GM19193 (cell line): Measurements from ENCODE around the gene TBX6.

Experiments
- POLR2A ChIP-seq: IDR thresholded peaks from 4 replicates; pipeline ENCODE4 v1.6.1; 2011; ENCODE audit not compliant: insufficient read depth, insufficient read length; ENCODE audit errors: extremely low read depth

Gene TBX6

DNA sequence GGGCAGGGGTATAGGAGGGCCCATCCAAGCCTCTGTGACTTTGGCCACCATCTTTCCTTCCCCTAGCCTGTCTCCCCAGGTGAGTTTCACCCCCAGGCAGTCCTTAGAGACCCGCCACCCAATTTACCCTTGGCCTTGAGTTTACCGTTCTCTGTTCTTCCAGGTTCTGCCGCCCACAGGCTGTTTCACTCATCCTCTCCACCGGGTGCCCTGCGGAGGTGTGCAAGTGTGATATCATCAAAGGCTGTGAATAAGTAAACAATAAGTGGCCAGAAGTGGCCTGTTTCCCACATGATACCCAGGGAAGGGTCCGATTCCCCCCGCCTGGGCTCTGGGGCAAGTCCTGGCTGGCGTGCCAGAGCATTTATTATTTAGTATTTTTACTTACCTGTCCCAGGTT lies 45.5 kb downstream of the TBX6 start:
- TF ChIP-seq POLR2A: no peak

DNA sequence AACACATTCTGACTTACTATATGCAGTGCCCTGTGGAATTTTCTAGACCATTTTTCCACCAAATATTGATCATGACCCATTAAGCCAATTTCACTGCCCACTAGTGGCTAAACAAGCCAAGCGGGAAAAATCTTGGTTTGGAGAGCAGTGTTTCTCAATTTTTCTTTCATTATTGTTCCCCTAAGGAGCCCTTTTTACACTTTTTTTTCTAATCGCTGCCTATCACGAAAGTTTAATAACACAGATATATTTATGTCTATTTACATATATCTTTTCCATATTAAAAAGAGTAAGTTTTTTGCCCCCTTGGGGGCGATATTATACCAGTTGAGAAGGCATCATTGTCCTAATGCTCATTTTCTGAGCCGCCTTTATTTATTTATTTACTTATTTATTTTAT lies 49.9 kb downstream of the TBX6 start:
- TF ChIP-seq POLR2A: no peak

DNA sequence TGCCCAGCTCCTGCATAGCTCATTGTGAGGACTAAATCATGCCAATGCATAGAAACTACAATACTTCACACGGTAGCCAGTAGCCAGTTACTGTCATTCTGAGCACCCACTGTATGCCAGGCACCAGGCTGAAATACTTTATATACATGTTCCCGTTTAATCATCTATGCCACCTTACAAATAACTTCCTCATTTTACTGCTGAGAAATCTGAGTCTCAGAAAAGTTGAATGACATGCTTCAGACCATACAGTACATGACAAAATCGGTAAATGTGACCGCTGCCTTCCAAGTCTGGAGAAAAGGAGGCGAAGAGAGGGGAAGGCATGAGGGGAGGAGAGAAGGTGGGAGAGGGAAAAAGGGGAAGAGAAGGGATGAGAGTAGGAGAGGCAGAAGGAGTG lies 51.5 kb downstream of the TBX6 start:
- TF ChIP-seq POLR2A: no peak
